SU-DHL-6 (cell line): Measurements from ENCODE around the gene LRRTM2.
A peak's percentile ranks its signal among the peaks of the same experiment; 100 is the strongest.

Experiments
- H2AFZ ChIP-seq: fragments of 200-600 bp; sonication (generic); 2 replicates; pipeline ENCODE4 v1.6.1; 2014; ENCODE audit warnings: low read depth, mild to moderate bottlenecking, moderate library complexity, mixed read lengths, antibody characterized with exemption, low read length; ENCODE audit not compliant: severe bottlenecking
- H3F3A ChIP-seq: fragments of 200-600 bp; shearing (Covaris generic); 2 replicates; pipeline ENCODE4 v1.6.0; 2016; ENCODE audit warnings: antibody characterized with exemption, mild to moderate bottlenecking; ENCODE audit not compliant: insufficient read depth
- H3K27ac ChIP-seq: fragments of 200-600 bp; sonication (generic); 2 replicates; pipeline ENCODE4 v1.5.1; 2016; ENCODE audit warnings: low read depth, mild to moderate bottlenecking, low read length, moderate library complexity, mixed read lengths
- H3K27me3 ChIP-seq: fragments of 200-600 bp; sonication (generic), shearing (Covaris generic); 2 replicates; pipeline ENCODE4 v1.6.0; 2014; ENCODE audit warnings: mild to moderate bottlenecking, low read length
- H3K36me3 ChIP-seq: fragments of 200-600 bp; sonication (generic); 2 replicates; pipeline ENCODE4 v1.6.1; 2014; ENCODE audit warnings: mild to moderate bottlenecking, low read length, mixed read lengths
- H3K4me2 ChIP-seq: fragments of 300-600, 200-600 bp; shearing (Covaris generic), sonication (generic); 2 replicates; pipeline ENCODE4 v1.6.0; 2014; ENCODE audit warnings: low read length, low read depth, mild to moderate bottlenecking; ENCODE audit not compliant: poor library complexity, severe bottlenecking
- H3K4me3 ChIP-seq: fragments of 200-600 bp; sonication (generic); 2 replicates; pipeline ENCODE4 v1.5.1; 2014; ENCODE audit warnings: antibody characterized with exemption, low read length, mild to moderate bottlenecking, mixed read lengths; ENCODE audit not compliant: insufficient read depth, poor library complexity, severe bottlenecking
- H3K79me2 ChIP-seq: fragments of 200-600 bp; sonication (generic); 2 replicates; pipeline ENCODE4 v1.6.1; 2014; ENCODE audit warnings: mild to moderate bottlenecking, low read length, moderate library complexity; ENCODE audit not compliant: insufficient read depth
- H3K9ac ChIP-seq: fragments of 200-600 bp; sonication (generic); 2 replicates; pipeline ENCODE4 v1.7.0; 2014; ENCODE audit warnings: mild to moderate bottlenecking, low read length
- H3K9me2 ChIP-seq: fragments of 200-600 bp; sonication (generic); replicated peaks from 2 replicates; pipeline ENCODE4 v1.6.1; 2014; ENCODE audit warnings: low read length; ENCODE audit not compliant: insufficient read depth
- H3K9me3 ChIP-seq: fragments of 200-600 bp; sonication (generic); 2 replicates; pipeline ENCODE4 v1.6.1; 2014; ENCODE audit warnings: low read length, mixed read lengths; ENCODE audit not compliant: insufficient read depth
- H4K20me1 ChIP-seq: fragments of 200-600 bp; sonication (generic); 2 replicates; pipeline ENCODE4 v1.6.1; 2014; ENCODE audit warnings: low read depth, mild to moderate bottlenecking, antibody characterized with exemption, low read length, moderate library complexity, mixed read lengths
- CTCF ChIP-seq: fragments of 200-600 bp; sonication (generic); IDR thresholded peaks from one replicate; pipeline ENCODE4 v1.5.1; 2017; ENCODE audit warnings: antibody characterized with exemption, mild to moderate bottlenecking, low read length, moderate library complexity; ENCODE audit not compliant: insufficient read depth, poor library complexity, severe bottlenecking
- EZH2phosphoT487 ChIP-seq: fragments of 200-600 bp; sonication (generic), shearing (Covaris generic); conservative IDR thresholded peaks from 2 replicates; pipeline ENCODE4 v1.6.1; 2018; ENCODE audit warnings: mild to moderate bottlenecking, antibody characterized with exemption, low read length, moderate library complexity, mixed read lengths

The LRRTM2 gene

DNA sequence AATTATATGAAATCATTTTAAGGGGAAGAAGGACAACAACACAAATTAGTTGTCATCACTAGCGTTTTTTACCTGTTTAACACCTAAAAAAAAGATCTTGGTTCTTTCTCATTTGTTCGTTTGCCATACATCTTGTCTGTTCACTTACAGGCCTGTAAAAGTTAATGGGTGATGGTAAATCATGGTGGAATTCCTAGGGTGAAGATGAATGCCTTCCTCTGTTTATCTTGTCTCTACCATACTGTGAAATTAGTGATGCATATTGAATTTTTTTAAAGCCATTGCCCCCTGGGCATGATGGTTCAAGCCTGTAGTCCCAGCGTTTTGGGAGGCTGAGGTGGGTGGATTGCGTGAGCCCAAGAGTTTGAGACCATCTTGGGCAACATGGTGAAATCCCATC, 46.6 kb downstream of the LRRTM2 start:
- no peak for TF ChIP-seq EZH2phosphoT487
- no peak for TF ChIP-seq CTCF
- no peaks in the 10 kb centered on the region for H4K20me1 ChIP-seq
- no peaks in the 10 kb centered on the region for H3K9me2 ChIP-seq
- H3K4me2 ChIP-seq, result no peak overlapping the region
- H3K27ac ChIP-seq, result no peak overlapping the region
- no peak overlapping the region for H3K4me3 ChIP-seq
- H3K9ac ChIP-seq, result no peak overlapping the region
- H3K9me3 ChIP-seq, result no peaks in the 10 kb centered on the region
- H3K27me3 ChIP-seq, result no peaks in the 10 kb centered on the region
- H3K79me2 ChIP-seq, result no peaks in the 10 kb centered on the region
- no peaks in the 10 kb centered on the region for H3K36me3 ChIP-seq
- no peaks in the 10 kb centered on the region for H3F3A ChIP-seq
- H2AFZ ChIP-seq, result no peak overlapping the region

- no peaks in the 10 kb centered on the region for H3K36me3 ChIP-seq
- H3F3A ChIP-seq, result no peaks in the 10 kb centered on the region
- no peak overlapping the region for H2AFZ ChIP-seq
- H4K20me1 ChIP-seq, result no peaks in the 10 kb centered on the region
- H3K27me3 ChIP-seq, result no peaks in the 10 kb centered on the region
- no peaks in the 10 kb centered on the region for H3K79me2 ChIP-seq
- no peaks in the 10 kb centered on the region for H3K9me2 ChIP-seq
- H3K9ac ChIP-seq, result no peak overlapping the region
- peak; percentile 82 for TF ChIP-seq CTCF
- no peak for TF ChIP-seq EZH2phosphoT487
- no peak overlapping the region for H3K4me3 ChIP-seq
- H3K9me3 ChIP-seq, result no peaks in the 10 kb centered on the region
- no peak overlapping the region for H3K27ac ChIP-seq
- no peak overlapping the region for H3K4me2 ChIP-seq
Measured at GRCh38 chr5:138824924-138825863, 49.9 kb downstream of the LRRTM2 start.

GRCh38 chr5:138824516-138824915, 50.6 kb downstream of the LRRTM2 start:
- Histone ChIP-seq H3K4me2 (no peak overlapping the region), H3K27ac (no peak overlapping the region), H3K9me2 (no peaks in the 10 kb centered on the region), H3K9me3 (no peaks in the 10 kb centered on the region), H3K79me2 (no peaks in the 10 kb centered on the region), H3F3A (no peaks in the 10 kb centered on the region), H4K20me1 (no peaks in the 10 kb centered on the region), H3K9ac (no peak overlapping the region), H2AFZ (no peak overlapping the region), H3K4me3 (no peak overlapping the region), H3K36me3 (no peaks in the 10 kb centered on the region), H3K27me3 (no peaks in the 10 kb centered on the region)
- TF ChIP-seq EZH2phosphoT487 (no peak), CTCF (no peak)
